GM18867 (cell line): Measurements from ENCODE around the gene BIRC5.
"Not testable (repeated sequence)": the region's sequence is repeated elsewhere in the genome, so short reads cannot be mapped to it uniquely, and the experiment has no call there.

ENCODE experiments used
- ATAC-seq: cut with Tn5 transposase; IDR thresholded peaks from one replicate; pipeline ENCODE4 v1.9.1; 2021; ENCODE audit warnings: mild to moderate bottlenecking, moderate library complexity; ENCODE audit not compliant: unreplicated experiment

BIRC5 gene

DNA sequence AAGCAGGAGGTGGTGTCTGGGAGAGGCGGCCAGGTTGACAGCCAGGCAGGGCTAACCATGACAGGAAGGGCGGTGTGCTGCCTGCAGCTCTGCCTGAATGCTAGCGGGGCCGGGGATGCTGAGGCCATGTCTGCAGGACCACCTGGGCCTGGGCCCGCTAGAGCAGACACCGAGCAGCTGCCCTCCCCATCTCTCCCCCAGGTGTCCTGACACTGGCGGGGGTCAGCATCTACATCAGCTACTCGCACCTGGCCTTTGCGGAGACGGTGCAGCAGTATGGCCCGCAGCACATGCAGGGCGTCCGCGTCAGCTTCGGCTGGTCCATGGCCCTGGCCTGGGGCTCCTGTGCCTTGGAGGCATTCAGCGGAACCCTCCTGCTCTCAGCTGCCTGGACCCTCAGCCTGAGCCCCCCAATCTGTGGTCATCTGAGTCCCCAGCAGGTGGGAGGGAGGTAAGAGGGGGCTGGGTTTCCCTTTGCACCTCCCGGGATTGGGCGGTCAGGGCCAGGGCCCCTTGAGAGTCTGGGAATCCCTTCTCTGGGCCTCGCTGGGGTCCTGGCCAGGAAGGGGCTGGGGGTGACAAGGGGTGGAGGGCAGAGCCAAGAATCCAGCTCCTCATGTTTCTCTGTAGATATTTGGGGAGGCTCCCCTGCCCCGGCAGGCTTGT, 24.9 kb downstream of the BIRC5 start:
- ATAC-seq, result no peak

DNA sequence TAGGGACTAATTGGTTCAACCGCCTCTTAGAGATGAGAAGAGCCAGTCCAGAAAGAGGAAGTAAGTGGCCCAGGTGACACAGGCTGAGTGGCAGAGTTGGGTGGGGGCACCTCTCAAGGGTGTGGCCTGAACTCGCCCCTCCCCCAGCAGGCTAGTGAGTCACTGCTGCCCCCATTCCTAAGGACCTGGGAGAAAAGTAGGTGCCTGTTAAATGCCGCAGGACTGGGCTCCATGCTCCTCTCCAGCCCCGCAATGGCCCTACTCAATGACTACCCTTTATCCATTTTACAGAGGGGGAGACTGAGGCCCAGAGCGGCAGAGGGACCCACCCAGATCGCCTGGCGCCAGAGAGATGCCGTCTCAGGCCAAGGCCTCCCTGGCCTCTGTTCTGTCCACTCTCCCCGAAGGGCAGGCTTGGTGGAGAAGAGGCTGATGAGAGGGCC, 25.5 kb downstream of the BIRC5 start:
- ATAC-seq, result no peak

DNA sequence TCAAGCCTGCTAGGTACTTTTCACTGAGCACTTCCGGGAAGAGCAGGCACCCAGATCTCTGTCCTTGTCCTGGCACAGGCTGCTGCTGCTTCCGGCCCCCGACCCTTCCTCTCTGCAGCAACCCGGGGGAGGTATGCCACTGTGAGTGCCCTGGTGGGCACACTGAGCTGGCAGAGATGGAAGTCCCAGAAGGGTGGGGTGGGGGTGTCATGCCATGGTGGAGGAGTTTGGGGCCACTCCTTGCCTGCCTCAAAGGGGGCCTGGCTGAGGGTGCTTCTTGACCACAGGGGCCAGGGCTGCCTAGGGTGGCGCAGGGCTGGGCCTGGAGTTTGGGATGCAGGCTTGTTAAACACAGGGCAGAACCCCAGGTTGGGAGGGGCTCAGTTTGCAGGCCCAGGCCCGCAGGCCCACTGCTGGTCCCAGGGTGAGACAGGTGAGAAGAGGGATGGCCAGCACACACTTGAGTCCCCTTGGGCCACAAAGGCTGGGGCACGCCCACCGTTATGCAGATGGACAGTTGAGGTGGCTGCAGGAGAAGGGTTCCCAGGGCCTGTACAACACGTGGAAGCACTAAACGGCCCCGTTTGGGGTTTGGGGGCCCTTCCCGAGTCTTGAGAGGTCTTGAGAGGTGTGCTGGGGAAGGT, 26.1 kb downstream of the BIRC5 start:
- no peak for ATAC-seq

DNA sequence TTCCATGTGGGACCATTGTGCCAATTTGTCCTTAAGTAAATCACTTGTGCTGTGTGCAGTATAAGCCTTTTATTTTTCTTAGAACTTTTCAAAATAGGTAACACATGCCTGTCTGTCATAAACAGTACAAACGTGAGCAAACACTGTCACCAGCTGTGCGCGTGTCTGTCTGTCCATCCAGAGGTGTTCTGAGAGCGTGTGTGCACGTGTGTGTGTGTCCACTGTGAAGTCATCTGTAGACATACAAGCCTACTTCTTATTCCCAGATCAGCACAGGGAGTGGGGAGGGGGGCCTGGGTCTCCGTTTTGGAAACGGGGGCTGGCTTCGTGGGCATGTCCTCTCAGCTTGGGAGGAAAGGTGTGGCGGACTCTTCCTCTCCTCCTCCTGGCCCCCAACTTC, 26.8 kb downstream of the BIRC5 start:
- no peak for ATAC-seq

DNA sequence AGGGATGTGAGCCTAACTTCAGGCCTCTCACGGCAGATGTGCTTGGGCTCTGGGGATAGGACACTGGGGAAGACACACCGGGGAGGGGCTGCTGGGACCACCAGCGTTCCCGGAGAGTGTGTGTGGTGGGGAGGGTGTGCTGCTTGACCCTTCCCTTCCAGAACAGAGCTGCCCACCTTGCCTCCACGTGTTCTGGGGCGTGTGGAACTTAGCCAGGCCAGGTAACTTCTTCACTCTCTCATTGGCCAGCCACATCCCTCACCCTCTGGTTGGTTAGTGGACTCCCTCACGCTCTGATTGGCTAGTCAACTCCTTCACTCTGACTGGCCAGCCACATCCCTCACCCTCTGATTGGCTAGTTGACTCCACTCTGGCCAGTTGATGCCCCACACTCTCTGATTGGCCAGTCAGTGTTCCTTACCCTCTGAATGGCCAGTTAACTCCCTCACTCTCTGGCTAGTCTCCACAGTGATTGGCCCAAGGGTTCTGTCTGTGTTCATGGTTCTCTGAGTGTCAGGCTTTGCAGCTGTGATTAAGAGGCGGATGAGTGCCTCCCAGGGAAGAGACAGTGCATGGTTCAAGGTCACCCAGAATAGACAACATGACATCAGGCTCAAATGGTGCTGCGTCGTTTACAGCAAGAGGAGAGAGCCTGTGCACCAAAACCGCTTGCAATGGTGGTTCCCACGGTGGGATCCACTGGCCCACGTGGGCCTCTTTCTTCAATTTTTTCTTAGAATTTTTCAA, 27.4 kb downstream of the BIRC5 start:
- no peak for ATAC-seq

DNA sequence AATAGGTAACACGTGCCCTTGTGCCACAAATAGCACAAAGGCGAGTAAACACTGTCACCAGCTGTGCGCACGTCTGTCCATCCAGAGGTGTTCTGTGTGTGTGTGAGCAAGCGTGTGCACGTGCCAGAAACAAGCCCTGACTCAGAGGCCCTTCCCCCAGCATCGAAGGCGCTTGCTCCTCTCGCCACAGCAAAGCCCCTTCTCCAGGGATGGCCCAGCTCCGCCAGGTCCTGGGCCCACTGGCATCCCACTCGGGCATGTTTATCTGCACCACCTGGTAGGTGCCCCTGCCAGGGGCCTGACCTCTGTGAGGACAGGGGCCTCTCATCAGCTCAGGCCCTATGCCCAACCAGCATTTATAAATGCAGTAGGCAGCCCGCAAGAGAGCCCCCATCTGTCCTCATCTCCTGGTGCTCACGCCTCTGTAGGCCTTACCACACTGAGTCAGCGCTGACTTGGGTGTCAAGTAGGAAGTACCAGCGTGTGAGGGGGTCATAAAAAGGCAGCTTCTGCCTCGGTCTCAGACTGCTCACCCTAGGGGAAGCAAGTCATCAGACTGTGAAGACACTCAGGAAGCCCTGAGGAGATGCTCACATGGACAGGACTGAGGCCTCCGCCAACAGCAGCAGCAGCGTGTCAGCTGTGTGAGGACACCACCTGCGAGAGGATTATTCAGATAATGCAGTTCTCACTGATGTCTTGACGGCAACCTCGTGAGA, 28.1 kb downstream of the BIRC5 start:
- no peak for ATAC-seq

DNA sequence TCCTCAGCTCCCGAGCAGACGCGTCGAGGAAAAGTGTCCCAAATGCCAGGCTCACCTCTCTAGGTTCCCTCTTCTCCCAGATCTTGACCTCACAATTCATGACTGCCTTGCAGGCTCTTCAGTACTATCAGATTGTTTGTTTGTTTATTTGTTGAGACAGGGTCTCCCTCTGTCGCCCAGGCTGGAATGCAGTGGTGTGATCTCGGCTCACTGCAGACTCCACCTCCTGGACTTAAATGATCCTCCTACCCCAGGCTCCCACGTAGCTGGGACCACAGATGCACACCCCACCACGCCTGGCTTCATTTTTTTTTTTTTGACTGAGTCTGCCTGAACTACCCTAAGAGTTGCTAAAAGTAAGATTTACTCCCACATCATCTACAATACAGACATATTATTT, 33.3 kb downstream of the BIRC5 start:
- no peak for ATAC-seq

DNA sequence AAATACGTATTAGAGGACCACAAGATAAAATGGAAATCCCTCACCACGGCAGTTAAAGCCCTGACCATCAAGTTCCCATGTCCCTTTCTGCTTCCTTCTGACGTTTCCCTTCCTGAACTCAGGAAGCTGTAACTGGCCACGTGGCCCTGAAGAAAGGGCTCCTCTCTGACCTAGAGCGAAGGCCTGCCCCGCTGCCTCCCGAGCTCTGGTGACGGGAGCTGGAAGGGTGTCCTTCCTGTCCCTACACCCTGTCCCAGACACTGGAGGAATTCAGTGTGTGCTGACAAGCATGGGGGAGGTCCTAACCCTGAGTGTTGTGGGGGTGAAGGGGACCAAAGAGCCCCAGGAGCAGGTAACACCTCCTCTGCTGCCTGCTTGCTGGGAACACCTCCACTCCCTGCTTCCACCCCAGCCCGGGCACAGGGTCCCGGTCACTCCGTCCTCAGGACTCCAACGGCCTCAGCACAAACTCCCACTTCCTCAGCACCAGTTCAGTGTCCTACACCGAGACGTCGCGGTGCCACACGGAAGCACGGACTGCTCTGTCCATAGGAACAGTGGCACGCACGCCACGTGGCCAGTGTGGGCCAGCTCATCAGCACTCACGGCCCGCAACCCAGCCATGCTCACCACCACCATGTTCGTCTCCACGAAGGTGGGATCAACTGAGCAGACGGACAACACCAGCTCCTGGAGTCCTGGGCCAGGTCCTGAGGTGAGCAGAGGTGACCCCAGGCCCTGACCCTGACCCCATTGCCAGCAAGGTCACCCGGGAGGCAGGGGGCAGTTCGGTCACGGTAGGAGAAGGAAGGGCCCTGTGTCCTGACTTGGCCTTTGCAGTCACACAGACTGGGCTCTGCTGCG, 34.2 kb downstream of the BIRC5 start:
- ATAC-seq, result no peak

DNA sequence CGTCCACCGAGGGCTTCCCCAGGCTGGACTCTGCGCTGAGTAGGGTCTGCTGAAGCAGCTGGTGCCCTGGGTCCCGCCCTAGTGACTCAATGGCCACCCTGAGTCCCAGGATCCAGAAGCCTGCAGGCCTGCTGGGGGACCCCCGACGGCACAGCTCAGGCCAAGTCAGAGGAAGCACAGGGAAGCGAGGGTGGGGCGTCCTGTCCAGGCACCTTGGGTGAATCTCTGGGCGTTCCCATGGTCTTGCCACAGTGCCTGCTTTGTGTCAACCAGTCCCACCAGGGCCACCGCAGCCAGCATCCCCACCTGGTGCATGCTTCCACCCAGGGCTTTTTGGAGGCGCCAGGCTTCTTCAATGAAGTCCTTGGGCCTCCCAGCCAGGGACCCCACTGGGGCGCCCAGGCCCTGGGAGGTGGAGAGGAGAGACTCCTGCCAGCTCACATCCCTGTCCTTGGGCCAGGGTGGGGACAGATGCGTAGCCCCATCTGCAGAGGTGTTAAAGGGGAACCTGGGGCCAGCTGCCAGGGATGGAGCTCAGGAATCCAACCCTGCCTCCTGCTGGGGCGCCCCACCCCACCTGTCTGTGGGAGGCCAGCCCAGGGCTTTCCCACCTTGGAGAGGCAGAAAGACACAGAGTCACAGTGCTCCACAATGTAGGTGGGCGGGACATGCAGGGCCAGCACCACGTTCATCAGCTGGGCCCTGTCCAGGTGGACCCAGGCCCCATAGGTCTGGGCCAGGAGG, 35.2 kb downstream of the BIRC5 start:
- no peak for ATAC-seq

DNA sequence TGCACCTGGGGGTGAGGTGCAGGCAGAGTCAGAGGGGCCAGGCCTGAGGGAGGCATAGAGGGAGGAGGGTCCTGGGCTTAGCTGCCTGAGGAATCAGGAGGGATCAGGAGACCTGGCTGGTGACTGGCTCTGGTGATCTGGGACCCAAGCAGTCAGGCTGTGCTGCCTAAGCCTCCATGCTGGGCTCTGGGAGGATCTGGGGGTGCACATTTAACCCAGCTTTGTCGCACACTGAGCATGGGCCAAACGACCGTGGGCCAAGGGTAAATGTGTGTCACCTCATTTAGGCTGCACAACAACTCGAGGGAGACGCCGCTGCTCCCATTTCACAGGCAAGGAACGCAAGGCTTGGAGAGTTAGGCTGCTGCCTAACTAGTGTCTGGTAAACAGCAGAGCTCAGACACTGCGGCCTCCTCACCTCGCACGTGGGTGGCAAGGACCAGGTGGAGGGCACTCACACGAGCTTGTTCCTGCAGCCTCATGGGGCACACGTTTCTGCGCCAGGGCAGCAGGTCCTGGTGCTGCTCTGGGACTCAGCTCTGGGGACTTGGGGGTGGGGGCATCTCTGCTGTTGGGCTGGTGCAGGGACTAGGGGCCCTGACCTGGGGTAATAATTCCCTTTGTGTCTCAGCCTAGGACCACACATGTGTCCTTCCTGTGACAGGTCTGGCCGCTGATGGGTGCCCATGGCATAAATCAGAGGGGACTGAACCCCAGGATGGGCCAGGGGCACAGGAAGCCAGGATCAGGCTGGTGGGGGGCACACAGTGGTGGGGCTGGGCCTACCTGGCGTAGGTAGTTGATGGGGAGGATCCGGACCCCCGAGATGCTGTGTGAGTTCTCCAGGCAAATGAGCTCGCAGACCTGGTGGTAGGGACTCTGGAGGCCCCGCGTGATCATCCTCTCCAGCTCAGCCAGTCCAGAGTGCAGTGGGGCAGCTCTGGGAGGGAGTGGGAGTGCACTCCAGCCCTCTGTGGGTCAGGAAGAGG, 36.1 kb downstream of the BIRC5 start:
- no peak for ATAC-seq

DNA sequence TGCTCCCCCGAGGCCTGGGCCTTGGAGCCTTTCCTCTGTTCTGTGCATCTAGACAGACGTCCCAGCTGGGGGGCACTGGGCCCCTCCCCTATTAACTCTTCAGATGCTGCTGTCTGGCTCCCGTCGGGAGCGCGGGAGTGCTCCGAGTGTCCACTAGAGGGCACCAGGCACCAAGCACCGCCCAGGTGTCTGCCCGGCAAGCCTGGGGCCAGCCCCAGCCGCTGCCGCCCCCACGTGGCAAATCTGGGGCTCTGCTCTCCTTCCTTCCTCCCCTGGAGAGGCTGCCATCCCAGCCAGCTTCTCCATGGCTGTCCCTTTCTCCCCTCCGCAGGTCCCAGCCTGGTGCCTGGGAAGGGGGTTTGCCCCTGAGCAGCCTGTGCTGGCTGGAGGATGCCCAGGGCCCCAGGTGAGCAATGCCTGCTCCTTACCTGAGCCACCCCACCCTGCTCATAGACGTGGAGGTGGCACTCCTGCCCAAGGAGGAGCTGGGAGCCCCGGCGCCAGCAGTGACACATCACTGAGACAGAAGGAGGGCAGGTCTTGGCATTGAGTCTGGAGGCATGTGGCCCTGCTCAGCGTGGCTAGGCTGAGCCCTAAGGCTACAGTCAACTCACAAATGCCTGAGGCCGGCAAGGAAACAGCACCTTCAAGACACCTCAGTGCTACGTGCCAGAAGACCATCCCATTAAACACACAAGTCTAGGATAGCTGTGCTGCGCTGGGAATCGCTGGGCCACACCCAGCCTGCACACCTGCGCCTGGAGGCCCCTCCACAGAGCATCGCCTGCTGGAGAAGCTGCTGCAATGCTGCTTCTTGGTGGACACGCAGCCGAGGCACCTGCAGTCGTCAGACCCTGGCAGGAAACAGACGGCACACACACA, 37.1 kb downstream of the BIRC5 start:
- ATAC-seq, result peak; percentile 62

DNA sequence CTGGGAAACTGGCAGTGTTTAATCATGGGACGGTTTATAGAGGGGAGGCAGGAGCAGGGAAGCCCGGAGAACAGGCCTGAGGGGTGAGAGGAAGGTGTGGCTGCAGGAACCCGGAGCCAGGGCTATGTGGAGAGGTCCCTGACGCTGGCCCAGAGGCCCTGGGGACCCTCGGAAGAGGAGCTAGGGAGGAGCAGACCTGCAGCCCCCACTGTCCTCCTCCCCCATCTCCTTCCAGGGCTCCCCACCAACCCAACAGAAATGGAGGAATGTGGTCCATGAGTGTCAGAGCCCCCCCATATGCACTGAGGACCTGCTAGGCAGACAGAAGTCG, 37.7 kb downstream of the BIRC5 start:
- ATAC-seq, result no peak

DNA sequence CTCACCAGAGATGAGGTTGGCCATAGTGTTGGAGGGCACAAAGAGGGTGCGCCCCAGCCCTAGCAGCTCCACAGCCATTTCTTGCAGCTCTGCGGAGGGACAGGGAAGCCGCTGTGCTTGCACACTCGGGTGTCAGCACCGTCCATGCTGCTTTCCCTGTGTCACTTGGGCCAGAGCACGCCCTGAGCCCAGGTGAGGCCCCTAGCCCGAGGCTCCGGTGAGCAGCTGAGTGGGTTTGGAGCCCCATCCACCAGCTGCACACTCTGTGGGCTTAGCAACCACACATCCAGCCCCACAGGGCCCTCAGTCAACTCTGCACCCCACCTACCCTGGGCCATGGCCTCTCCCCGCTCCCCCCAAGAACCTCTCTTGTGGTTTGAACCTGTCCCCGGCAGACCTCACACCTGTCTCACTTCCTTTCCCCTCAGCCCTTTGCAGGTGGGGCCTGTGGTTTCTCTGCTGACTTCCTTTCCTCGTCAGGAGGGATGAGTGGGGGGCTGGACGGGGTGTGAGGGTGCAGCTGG, 38.1 kb downstream of the BIRC5 start:
- ATAC-seq, result no peak

DNA sequence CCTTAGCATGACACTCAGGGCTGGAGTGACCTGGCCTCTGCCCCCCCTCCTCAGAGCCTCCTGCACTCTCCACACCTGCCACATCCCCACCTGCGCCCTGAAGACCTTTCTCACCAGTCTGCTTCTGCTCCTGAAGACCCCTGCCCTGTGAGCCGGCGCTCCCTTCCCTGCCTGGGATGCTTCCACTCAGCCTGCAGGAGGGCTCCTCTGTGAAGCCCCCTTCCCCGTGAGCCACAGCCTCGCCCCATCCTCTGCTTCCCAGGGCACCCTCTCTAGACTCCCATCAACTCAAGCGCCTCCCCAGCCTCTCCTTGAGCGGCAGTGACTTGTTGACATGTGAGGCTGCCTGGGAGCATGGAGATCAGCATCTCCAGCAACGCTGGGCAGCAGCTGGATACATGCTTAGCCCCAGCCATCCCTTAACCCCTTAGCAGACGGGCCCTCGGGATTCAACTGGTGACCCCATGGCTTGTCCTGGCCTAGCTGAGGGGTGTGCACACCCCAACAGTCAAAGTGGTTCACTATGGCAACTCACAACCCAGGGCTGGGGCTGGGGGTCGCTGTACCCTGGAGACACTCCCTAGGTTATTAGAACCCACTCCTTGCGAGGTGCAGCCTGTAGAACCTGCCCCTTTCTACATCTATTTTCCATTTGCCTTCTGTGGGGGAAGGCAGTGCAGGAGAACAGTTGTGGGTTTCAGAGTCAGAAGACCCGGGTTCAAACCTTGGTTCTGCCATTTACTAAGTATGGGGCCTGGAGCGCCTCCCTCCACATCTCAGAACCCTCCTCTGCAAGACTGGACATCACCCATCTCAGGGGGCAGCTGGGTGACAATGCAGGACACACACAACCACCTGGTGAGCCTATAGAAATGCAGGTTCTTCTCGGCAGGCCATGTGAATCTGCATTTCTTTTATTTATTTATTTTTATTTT, 38.9 kb downstream of the BIRC5 start:
- ATAC-seq, result no peak

DNA sequence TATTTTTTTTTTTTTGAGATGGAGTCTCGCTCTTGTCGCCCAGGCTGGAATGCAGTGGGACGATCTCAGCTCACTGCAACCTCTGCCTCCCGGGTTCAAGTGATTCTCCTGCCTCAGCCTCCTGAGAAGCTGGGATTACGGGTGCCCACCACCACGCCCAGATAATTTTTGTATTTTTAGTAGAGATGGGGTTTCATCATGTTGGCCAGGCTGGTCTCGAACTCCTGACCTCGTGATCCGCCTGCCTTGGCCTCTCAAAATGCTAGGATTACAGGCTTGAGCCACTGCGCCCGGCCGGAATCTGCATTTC, 39.5 kb downstream of the BIRC5 start:
- ATAC-seq, result not testable (repeated sequence)

DNA sequence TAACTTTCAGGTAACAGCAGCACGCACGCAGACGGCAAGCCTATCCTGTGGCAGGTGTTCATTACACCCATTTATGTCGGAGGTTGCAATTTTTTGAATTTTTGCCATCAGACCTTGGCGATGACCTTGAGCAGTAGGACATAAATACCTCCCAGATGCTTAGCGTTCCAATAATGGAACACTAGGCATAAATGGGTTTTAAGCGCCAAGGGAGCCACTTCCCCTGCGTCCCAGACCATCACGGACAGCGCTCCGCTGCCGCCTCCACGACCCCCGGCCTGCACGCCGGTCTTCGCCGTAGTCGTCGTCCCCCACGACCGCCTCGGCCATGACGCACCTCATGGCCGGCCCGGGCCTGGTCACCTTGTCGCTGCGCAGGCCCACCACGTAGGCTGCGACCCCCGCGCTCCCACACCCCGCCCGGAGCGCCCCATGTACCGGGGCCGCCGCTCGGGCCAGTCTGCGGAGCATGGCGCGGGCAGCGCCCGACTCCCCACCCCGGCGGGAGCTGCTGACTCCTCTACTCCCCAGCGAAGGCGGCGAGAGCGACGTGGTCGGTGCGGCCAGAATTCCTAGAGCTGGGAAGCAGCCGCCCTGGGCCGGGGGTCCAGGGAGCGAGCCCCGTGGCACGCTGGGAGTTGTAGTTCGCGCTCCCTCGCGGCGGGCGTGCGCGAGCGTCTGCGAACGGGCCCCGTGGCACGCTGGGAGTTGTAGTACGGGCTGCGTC, 40.1 kb downstream of the BIRC5 start:
- peak; percentile 52 for ATAC-seq
